ENCODE measurements around the gene LRP1B.

LRP1B gene

GRCh38 chr2:141508806-141509595, 621.8 kb downstream of the LRP1B start:
- DNase-seq (ENCODE audit: low spot score), result no peak

DNA sequence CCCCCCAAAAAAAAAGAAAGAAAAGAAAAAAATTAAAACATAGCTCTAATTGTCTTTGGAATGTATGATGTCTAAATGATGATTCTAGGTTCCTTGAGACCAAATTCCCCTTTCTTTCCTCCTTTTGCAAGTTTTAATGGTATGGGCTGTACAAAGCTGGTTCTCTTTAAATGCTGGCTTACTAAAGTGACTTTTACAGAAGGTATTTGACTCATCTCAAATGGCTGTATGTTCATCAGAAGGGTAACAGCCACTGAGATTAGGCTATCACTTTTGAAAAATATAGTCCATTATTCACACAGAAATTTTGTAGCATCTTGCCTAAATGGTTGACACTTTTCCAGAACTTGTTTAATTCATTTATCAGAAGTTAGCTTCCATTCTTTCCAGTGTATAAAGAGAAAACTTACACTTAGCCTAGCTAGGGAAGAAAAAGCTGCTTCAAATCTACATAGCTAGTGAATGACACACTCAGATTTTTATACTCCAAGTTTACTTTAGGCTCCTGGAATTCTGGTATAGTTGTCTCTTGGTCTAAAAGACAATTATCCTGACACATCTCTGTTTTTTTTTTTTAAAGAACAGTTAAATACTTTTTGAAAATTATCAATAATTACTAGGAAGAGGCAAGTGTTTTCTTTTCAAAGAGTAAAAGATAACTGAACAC, 622.6 kb downstream of the LRP1B start:
- no peak for DNase-seq (ENCODE audit: low spot score)

GRCh38 chr2:141506135-141506534, 624.7 kb downstream of the LRP1B start:
- DNase-seq (ENCODE audit: low spot score), result no peak

DNA sequence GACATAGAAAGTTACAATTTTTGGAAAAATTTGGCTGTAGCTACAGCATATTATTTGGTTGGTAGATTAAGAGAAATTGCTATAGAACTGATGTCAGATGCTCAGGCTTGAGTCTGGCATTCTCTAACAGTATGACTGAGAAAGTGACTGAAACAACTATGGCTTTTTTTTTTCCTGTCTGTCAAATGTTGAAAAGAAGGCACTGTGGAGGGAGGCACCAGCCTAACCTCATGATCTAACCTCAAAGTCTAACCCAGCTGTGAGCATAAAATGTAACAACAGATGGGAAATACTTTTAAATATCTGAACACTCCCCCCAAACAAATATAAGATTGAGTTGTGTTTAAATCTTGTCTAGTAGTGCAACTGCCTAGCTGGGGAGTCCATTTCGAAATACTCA, 629.1 kb downstream of the LRP1B start:
- no peak for DNase-seq (ENCODE audit: low spot score)

DNA sequence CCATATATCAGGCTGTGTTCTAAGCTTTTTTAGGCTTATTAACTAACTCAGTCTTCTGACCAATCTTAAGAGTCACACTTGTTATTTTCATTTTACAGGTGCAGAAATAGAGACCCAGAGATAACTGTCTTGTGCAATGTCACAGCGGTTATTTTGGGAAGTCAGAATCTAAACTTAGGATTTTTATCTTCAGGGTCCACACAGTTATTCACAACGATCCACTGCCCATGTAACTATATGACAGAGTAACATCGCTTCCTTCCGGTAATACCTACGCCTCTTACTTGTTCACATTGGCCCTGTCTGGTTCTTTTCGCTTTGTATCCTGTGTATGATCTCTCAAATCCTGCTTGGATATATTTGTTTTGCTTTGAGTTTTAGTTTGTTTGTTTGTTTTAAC, 631.7 kb downstream of the LRP1B start:
- DNase-seq (ENCODE audit: low spot score), result no peak

DNA sequence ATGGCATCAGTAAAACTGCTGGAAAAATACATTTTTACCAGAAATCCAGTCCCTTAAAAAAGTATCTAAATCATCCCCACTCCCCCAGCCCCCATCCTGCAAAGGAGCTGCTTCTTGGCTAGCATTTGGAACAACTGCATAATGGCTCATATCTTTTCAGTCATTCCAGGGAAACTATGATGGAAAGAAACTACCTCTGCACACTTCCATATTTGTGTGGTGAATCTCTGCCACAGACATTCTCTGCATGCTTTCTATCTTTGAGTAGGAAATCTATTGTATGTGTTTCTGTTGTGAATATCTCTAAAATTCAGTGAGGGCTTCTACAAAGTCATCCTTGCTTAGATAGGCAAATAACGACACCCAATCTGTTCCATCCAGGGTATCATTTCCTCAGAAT, 632.3 kb downstream of the LRP1B start:
- DNase-seq (ENCODE audit: low spot score), result no peak

GRCh38 chr2:141497272-141497671, 633.5 kb downstream of the LRP1B start:
- no peak for DNase-seq (ENCODE audit: low spot score)

DNA sequence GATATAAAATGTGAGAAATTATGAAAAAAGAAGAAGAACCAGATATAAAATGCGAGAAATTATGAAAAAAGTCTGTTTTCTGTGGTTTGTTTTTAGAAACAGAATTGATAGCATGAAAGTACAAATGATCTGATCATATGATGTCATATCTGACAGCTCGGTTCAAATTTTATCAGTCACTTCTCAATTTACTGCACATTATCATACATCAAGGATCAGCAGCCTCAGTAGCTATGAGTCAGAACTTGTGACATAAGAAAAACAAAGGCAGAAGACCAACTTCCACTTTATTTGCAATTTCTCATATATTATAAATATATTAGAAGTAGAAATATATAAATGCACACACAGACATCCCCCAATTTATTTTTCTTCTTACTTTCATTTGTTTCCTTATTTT, 634.0 kb downstream of the LRP1B start:
- DNase-seq (ENCODE audit: low spot score), result no peak

DNA sequence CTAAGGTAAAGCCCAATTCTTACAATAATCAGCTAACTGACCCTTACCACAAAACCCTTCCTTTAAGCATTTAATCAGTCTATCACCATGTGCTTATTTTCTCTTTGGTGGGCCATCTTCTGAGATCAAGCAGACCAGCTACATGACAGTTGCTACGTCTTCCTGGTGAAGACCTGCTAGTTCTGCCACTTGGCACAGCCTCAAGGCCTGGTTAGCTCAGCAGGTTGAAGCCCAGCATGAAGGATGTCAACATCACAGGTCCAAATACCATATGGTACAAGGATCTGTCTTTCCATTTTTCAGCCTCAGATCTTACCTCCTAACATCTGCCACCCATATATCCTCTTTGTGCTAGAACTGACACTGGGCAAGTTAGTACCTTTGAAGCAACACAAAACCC, 636.9 kb downstream of the LRP1B start:
- no peak for DNase-seq (ENCODE audit: low spot score)

- no peak for DNase-seq (ENCODE audit: low spot score)
Measured at GRCh38 chr2:141492816-141493215, 638.0 kb downstream of the LRP1B start.

GRCh38 chr2:141490886-141491285, 639.9 kb downstream of the LRP1B start:
- no peak for DNase-seq (ENCODE audit: low spot score)

GRCh38 chr2:141482697-141483096, 648.1 kb downstream of the LRP1B start:
- DNase-seq (ENCODE audit: low spot score), result no peak

GRCh38 chr2:141475801-141476200, 655.0 kb downstream of the LRP1B start:
- DNase-seq (ENCODE audit: low spot score), result no peak

GRCh38 chr2:141468761-141469160, 662.1 kb downstream of the LRP1B start:
- DNase-seq (ENCODE audit: low spot score), result no peak

DNA sequence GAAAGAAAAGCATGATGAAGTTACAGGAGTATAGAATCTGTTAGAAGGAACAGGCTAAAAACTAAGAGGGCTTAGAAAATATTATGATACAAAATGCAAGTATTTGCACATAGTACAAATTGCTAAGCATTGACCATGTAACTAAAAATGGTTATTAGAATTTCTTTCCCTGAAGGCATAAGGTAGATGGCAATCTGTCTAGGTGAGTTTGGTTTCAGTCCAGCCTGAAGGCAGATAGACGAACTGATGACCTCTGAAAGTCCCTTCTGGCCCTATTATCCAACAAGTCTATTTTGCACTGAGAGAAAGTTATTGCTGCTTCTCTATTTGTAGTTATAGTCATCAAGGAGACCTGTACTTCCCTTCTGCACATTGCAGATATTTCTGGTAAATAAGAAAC, 663.5 kb downstream of the LRP1B start:
- no peak for DNase-seq (ENCODE audit: low spot score)

- DNase-seq (ENCODE audit: low spot score), result no peak
Measured at GRCh38 chr2:141464995-141465394, 665.8 kb downstream of the LRP1B start.

- DNase-seq (ENCODE audit: low spot score), result no peak
Measured at GRCh38 chr2:141458351-141458750, 672.5 kb downstream of the LRP1B start.

DNA sequence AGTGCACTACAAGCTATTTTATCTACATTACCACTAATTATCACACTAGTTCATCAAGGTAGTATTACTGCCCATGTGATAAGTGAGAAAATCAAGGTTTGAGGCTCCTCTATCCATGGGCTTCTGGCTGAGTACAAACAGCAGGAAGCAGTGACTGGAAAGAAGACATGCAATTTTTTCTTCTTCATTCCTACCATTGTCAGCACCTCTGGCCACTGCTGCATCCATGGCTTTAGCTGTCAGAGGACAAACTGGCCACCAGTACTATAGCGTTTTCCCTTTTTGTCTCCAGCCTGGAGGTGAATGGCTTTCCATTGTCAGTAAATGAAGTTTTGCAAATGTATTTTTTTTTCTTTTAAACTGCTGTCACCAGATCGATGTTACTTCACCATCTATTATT, 674.9 kb downstream of the LRP1B start:
- DNase-seq (ENCODE audit: low spot score), result no peak

DNA sequence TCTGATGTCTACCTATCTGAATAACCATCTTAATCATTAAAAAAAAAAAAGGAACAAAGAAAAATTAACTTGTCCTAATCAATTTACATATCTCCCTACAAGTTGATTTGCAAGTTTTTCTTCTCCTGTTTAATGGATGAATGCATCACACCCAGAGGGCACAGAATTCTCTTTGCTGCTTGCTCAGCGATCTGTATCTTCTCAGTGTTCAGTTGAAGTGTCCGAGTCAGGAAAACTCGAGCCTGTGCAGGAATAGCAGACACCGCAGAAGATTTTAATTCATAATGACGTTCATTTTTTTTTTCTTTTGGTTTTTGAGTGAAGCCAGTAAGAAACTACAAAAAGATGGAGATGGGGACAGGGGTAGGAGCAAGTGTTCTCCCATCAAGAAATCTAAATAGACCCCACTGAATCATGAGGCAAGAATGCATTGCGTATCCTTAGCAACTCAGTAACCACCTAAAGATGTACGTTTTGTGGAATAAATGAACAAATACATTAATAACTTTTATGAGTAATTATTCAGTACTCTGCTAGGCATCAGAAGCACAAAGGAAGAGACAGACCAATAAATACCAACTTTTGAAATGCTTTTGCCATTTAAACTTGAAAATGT, 675.5 kb downstream of the LRP1B start:
- no peak for DNase-seq (ENCODE audit: low spot score)

- no peak for DNase-seq (ENCODE audit: low spot score)
Measured at GRCh38 chr2:141440072-141440635, 690.7 kb downstream of the LRP1B start.

- DNase-seq (ENCODE audit: low spot score), result no peak
Measured at GRCh38 chr2:141439524-141439923, 691.3 kb downstream of the LRP1B start.

DNA sequence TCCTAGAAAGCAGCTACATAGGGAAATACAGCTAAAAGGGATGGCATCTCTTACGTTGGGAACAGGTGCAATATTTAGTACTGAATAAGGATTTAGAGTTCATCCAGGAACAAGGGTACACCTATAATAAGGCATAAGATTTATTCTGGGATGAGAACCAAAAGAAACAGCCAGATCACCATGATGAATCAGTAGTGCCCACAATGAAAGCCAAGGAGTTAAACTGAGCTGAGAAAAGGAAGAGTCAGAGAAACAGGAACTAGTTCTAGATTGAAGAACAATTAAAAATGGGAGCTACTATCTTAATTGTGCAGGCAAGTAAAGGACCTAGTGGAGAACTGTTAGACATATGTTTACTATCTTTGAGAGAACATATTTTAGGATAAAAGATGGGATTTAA, 692.3 kb downstream of the LRP1B start:
- no peak for DNase-seq (ENCODE audit: low spot score)

GRCh38 chr2:141437521-141437920, 693.3 kb downstream of the LRP1B start:
- no peak for DNase-seq (ENCODE audit: low spot score)

All from CD4-positive, alpha-beta T cell treated with Interleukin-2 at 100 ng/mL for 4 hours (primary cell).